ENCODE results near the gene PDE4B. TPM values are rescaled to one million over a fixed set of nuclear protein-coding genes. Genes with fewer than 3 reads are reported as not detected.
A peak's percentile ranks its signal among the peaks of the same experiment; 100 is the strongest.

Gene PDE4B
- total and polyA plus RNA-seq, 10 of the 15 experiments (the other 5 are each of a cell fraction or from before 2014, with no cell fraction given), result 3.0 to 13.2 (median 5.7) TPM

DNA sequence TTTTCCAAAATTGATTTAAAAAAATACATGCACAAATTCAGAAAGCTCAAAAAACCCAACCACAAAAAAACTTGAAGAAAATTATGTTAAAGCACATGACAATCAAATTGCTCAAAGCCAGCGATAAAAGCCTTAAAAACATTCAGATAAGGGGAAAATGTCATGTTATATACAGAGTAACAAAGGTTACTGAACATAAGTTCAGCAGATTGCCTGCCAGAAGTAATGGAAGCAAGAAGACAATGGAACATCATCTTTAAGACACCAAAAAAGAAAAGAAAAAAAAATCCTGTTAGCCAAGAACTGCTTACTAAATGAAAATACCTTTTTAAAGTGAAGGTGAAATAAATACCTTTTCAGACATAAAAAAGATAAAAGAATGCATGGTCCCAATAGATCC lies 594.0 kb downstream of the PDE4B start (continued):
- TF ChIP-seq PML (IDR thresholded peaks at IDR 0.05; ENCODE audit: low read length) (no peak), CBX5 (IDR thresholded peaks at IDR 0.05; ENCODE audit: low read depth) (peak; percentile 100), PAX5 (IDR thresholded peaks at IDR 0.05; ENCODE audit: borderline replicate concordance, low read depth, low read length) (no peak), HDAC6 (IDR thresholded peaks at IDR 0.05; ENCODE audit: unreplicated experiment) (no peak), ZNF384 (IDR thresholded peaks at IDR 0.05; ENCODE audit: borderline replicate concordance, low read depth, low read length) (0 out of 2 replicates have a peak, but pooled peaks have one; percentile 13), CBFB (IDR thresholded peaks at IDR 0.05; ENCODE audit: low read depth) (no peak), SMARCA5 (IDR thresholded peaks at IDR 0.05) (no peak), GABPA (IDR thresholded peaks at IDR 0.05; ENCODE audit: low read depth) (no peak), STAT1 (conservative IDR thresholded peaks at IDR 0.05) (no peak), POU2F2 (IDR thresholded peaks at IDR 0.05; ENCODE audit: borderline replicate concordance, low read depth, low read length) (no peak), NR2C2 (IDR thresholded peaks at IDR 0.05; ENCODE audit: borderline replicate concordance, control insufficient read depth, insufficient read length, low read depth) (no peak), ZNF24 (IDR thresholded peaks at IDR 0.05) (no peak), MEF2B (IDR thresholded peaks at IDR 0.05; ENCODE audit: partially characterized antibody, poor library complexity, severe bottlenecking) (peak; percentile 16), SMC3 (IDR thresholded peaks at IDR 0.05; ENCODE audit: borderline replicate concordance, low read length) (peak; percentile 4; the same call in 1 of the 2 replicates), ATF7 (IDR thresholded peaks at IDR 0.05; ENCODE audit: low read depth) (0 out of 2 replicates have a peak, but pooled peaks have one; percentile 24)
- TF ChIP-seq, protein P1, sequence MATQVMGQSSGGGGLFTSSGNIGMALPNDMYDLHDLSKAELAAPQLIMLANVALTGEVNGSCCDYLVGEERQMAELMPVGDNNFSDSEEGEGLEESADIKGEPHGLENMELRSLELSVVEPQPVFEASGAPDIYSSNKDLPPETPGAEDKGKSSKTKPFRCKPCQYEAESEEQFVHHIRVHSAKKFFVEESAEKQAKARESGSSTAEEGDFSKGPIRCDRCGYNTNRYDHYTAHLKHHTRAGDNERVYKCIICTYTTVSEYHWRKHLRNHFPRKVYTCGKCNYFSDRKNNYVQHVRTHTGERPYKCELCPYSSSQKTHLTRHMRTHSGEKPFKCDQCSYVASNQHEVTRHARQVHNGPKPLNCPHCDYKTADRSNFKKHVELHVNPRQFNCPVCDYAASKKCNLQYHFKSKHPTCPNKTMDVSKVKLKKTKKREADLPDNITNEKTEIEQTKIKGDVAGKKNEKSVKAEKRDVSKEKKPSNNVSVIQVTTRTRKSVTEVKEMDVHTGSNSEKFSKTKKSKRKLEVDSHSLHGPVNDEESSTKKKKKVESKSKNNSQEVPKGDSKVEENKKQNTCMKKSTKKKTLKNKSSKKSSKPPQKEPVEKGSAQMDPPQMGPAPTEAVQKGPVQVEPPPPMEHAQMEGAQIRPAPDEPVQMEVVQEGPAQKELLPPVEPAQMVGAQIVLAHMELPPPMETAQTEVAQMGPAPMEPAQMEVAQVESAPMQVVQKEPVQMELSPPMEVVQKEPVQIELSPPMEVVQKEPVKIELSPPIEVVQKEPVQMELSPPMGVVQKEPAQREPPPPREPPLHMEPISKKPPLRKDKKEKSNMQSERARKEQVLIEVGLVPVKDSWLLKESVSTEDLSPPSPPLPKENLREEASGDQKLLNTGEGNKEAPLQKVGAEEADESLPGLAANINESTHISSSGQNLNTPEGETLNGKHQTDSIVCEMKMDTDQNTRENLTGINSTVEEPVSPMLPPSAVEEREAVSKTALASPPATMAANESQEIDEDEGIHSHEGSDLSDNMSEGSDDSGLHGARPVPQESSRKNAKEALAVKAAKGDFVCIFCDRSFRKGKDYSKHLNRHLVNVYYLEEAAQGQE (IDR thresholded peaks at IDR 0.05; ENCODE audit: low read depth, low read length), result no peak
- TF ChIP-seq, protein P2, sequence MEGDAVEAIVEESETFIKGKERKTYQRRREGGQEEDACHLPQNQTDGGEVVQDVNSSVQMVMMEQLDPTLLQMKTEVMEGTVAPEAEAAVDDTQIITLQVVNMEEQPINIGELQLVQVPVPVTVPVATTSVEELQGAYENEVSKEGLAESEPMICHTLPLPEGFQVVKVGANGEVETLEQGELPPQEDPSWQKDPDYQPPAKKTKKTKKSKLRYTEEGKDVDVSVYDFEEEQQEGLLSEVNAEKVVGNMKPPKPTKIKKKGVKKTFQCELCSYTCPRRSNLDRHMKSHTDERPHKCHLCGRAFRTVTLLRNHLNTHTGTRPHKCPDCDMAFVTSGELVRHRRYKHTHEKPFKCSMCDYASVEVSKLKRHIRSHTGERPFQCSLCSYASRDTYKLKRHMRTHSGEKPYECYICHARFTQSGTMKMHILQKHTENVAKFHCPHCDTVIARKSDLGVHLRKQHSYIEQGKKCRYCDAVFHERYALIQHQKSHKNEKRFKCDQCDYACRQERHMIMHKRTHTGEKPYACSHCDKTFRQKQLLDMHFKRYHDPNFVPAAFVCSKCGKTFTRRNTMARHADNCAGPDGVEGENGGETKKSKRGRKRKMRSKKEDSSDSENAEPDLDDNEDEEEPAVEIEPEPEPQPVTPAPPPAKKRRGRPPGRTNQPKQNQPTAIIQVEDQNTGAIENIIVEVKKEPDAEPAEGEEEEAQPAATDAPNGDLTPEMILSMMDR (IDR thresholded peaks at IDR 0.05 in 2 of 3, conservative IDR thresholded peaks at IDR 0.05 in 1 of 3; ENCODE audit: control insufficient read depth in 2 of 3, extremely low read depth in 1 of 3, insufficient read depth in 1 of 3, low read depth in 3 of 3, low read length in 3 of 3), result no peak
- TF ChIP-seq, protein P3, sequence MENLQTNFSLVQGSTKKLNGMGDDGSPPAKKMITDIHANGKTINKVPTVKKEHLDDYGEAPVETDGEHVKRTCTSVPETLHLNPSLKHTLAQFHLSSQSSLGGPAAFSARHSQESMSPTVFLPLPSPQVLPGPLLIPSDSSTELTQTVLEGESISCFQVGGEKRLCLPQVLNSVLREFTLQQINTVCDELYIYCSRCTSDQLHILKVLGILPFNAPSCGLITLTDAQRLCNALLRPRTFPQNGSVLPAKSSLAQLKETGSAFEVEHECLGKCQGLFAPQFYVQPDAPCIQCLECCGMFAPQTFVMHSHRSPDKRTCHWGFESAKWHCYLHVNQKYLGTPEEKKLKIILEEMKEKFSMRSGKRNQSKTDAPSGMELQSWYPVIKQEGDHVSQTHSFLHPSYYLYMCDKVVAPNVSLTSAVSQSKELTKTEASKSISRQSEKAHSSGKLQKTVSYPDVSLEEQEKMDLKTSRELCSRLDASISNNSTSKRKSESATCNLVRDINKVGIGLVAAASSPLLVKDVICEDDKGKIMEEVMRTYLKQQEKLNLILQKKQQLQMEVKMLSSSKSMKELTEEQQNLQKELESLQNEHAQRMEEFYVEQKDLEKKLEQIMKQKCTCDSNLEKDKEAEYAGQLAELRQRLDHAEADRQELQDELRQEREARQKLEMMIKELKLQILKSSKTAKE (IDR thresholded peaks at IDR 0.05; ENCODE audit: low read depth, poor library complexity, severe bottlenecking), result peak; percentile 70
- TF ChIP-seq, protein P4, sequence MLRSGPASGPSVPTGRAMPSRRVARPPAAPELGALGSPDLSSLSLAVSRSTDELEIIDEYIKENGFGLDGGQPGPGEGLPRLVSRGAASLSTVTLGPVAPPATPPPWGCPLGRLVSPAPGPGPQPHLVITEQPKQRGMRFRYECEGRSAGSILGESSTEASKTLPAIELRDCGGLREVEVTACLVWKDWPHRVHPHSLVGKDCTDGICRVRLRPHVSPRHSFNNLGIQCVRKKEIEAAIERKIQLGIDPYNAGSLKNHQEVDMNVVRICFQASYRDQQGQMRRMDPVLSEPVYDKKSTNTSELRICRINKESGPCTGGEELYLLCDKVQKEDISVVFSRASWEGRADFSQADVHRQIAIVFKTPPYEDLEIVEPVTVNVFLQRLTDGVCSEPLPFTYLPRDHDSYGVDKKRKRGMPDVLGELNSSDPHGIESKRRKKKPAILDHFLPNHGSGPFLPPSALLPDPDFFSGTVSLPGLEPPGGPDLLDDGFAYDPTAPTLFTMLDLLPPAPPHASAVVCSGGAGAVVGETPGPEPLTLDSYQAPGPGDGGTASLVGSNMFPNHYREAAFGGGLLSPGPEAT (IDR thresholded peaks at IDR 0.05; ENCODE audit: low read depth), result peak; percentile 58

All from GM12878 (cell line).